ENCODE results near the gene METTL18. TPM values are rescaled to one million over a fixed set of nuclear protein-coding genes. Genes with fewer than 3 reads are reported as not detected.

METTL18 gene
- total RNA-seq = 5.2 and 7.4 TPM in 2 replicates

DNA sequence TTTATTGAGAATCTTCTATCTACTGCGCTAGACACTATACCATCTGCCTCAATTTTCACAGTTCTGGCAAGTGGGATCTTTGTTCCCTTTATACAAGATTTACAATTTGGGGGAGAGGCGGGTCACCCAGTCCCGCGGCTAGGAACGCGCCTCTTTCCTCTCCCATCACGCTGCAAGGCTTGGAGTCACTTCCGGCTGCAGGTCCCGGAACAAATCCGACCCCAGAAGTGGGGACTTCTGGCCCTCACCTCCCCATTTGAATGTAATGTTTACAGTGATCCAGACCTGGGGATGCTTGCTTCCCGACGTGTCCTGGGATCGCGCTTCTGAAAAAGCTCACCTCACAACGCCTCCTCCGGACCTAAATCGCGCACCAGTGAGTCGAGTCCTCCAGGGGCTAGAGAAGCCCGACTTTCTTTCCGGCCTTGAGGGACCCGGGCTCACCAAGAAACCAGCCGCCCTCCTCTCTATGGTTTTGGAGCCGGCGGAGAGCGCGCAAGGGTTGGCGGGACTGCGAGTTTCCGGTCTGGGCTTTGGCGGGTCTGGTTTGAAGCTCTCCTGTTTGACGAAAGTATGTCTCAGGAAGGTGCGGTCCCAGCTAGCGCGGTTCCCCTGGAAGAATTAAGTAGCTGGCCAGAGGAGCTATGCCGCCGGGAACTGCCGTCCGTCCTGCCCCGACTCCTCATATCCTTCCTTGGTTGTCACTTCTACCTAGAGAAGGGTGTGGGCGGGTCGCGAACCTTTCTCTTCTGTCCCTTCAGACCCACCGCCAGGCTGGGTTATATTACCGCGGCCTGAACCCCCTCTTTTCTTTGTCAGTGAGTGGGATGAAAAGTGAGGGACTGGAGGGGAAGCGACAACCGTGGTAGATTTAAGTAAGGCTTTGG, at the start of gene METTL18:
Gene METTL18, minus strand, starts transcription at position 378 of the 887 bp plus-strand sequence. CDS start 1,212 bp downstream, outside the sequence.

Other genes with a start within 250 kb of the METTL18 start
- under 0.01 and 0.09 TPM in 2 replicates for gene F5, start 208.4 kb downstream of the METTL18 start, total RNA-seq
- gene SELP, start 164.8 kb downstream of the METTL18 start, total RNA-seq = not detected in 2 replicates
- not detected in 2 replicates for gene SELL, start 83.3 kb downstream of the METTL18 start, total RNA-seq
- not detected in 2 replicates for gene SELE, start 60.8 kb downstream of the METTL18 start, total RNA-seq
- gene SCYL3, start 99.0 kb upstream of the METTL18 start, total RNA-seq = 8.1 and 11.6 TPM in 2 replicates